HG03354 (cell line): ENCODE results near the gene CADM4.
"Not testable (repeated sequence)": the region's sequence is repeated elsewhere in the genome, so short reads cannot be mapped to it uniquely, and the experiment has no call there.

Source experiments
- ATAC-seq: cut with Tn5 transposase; IDR thresholded peaks from one replicate; pipeline ENCODE4 v1.9.1; 2021; ENCODE audit warnings: mild to moderate bottlenecking; ENCODE audit not compliant: unreplicated experiment, poor library complexity, severe bottlenecking

The CADM4 gene

GRCh38 chr19:43667126-43667875 lies 27.7 kb upstream of the CADM4 start:
- no peak for ATAC-seq

GRCh38 chr19:43664018-43664417 lies 24.4 kb upstream of the CADM4 start:
- no peak for ATAC-seq

GRCh38 chr19:43662487-43662886 lies 22.8 kb upstream of the CADM4 start:
- no peak for ATAC-seq

- ATAC-seq: no peak
Measured at GRCh38 chr19:43660971-43661360, 21.3 kb upstream of the CADM4 start.

GRCh38 chr19:43660301-43660970 lies 20.8 kb upstream of the CADM4 start:
- ATAC-seq: no peak

- ATAC-seq: no peak
Measured at GRCh38 chr19:43658494-43658893, 18.8 kb upstream of the CADM4 start.

- ATAC-seq: no peak
Measured at GRCh38 chr19:43658001-43658400, 18.4 kb upstream of the CADM4 start.

GRCh38 chr19:43656436-43656835 lies 16.8 kb upstream of the CADM4 start:
- ATAC-seq: no peak

GRCh38 chr19:43652546-43652874 lies 12.9 kb upstream of the CADM4 start:
- ATAC-seq: no peak

- no peak for ATAC-seq
Measured at GRCh38 chr19:43651758-43652545, 12.3 kb upstream of the CADM4 start.

- not testable (repeated sequence) for ATAC-seq
Measured at GRCh38 chr19:43650276-43650675, 10.6 kb upstream of the CADM4 start.

- ATAC-seq: no peak
Measured at GRCh38 chr19:43649514-43649913, 9.9 kb upstream of the CADM4 start.

- no peak for ATAC-seq
Measured at GRCh38 chr19:43648633-43649032, 9.0 kb upstream of the CADM4 start.

- ATAC-seq: no peak
Measured at GRCh38 chr19:43644181-43644580, 4.5 kb upstream of the CADM4 start.

GRCh38 chr19:43643326-43643725 lies 3.7 kb upstream of the CADM4 start:
- no peak for ATAC-seq

- no peak for ATAC-seq
Measured at GRCh38 chr19:43642531-43642930, 2.9 kb upstream of the CADM4 start.

- no peak for ATAC-seq
Measured at GRCh38 chr19:43641333-43641732, 1.7 kb upstream of the CADM4 start.

GRCh38 chr19:43640424-43640757 lies 741 bp upstream of the CADM4 start:
- no peak for ATAC-seq

GRCh38 chr19:43638995-43639518 lies 593 bp downstream of the CADM4 start:
- ATAC-seq: no peak

GRCh38 chr19:43638214-43638994 lies 1.2 kb downstream of the CADM4 start:
- ATAC-seq: no peak
